Activated CD4-positive, alpha-beta T cell treated with anti-CD3 and anti-CD28 coated beads, Interleukin-2, amount 50 U/mL, for 4 hours (primary cell): ENCODE measurements around the gene NUTM1.

Experiments used
- DNase-seq, 2 experiments: peaks; one replicate each; pipeline ENCODE4 v3.0.0-alpha.2; 2020

NUTM1 gene, protein sequence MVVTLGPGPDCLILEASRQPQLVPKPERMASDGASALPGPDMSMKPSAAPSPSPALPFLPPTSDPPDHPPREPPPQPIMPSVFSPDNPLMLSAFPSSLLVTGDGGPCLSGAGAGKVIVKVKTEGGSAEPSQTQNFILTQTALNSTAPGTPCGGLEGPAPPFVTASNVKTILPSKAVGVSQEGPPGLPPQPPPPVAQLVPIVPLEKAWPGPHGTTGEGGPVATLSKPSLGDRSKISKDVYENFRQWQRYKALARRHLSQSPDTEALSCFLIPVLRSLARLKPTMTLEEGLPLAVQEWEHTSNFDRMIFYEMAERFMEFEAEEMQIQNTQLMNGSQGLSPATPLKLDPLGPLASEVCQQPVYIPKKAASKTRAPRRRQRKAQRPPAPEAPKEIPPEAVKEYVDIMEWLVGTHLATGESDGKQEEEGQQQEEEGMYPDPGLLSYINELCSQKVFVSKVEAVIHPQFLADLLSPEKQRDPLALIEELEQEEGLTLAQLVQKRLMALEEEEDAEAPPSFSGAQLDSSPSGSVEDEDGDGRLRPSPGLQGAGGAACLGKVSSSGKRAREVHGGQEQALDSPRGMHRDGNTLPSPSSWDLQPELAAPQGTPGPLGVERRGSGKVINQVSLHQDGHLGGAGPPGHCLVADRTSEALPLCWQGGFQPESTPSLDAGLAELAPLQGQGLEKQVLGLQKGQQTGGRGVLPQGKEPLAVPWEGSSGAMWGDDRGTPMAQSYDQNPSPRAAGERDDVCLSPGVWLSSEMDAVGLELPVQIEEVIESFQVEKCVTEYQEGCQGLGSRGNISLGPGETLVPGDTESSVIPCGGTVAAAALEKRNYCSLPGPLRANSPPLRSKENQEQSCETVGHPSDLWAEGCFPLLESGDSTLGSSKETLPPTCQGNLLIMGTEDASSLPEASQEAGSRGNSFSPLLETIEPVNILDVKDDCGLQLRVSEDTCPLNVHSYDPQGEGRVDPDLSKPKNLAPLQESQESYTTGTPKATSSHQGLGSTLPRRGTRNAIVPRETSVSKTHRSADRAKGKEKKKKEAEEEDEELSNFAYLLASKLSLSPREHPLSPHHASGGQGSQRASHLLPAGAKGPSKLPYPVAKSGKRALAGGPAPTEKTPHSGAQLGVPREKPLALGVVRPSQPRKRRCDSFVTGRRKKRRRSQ

DNA sequence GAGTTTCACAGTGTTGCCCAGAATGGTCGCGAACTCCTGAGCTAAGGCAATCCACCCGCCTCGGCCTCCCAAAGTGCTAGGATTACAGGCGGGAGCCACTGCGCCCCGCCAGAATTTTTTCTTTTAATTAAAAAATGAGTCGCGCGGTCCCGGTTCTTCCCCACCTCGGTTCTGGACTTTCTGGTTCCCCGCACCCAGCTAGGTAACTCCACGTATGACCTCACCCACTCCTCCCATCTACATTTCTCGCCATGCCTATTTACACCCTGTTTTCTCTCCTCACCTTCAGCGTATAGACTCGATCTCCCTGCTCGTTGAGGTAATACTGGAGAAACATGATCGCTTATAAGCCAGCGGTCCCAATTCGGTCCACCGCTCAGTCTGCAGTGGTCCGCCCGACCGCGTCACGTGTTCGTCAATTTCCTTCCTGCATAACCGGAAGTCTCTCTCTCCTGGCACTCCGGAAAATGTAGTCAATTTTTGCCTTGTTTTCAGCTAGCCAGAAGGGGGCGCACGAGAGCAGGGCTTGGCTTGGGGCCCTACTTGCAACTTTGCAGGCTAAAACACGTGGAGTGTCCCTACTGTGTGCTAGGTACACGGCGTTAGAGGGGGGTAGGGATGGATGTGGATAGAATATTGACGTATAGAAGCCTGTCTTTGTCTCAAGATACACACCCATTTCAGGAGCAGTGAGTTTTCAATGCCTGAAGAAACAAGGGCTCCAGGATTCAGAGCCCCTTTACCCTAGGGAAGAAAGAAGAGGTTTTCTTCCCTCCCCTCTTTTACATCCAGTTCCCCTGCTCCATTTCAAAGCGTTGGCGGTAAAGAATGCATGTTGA lies at the start of gene NUTM1, which contains the start of gene NOP10:
Gene NUTM1 (plus strand): TSS at position 579 of the 839 bp plus-strand sequence. CDS start 382 bp downstream, outside the sequence.
Gene NOP10 (minus strand): TSS at position 400 of the 839 bp plus-strand sequence. CDS start 63 bp downstream, at position 337.
- peak; percentile 91 to 93 for DNase-seq

DNA sequence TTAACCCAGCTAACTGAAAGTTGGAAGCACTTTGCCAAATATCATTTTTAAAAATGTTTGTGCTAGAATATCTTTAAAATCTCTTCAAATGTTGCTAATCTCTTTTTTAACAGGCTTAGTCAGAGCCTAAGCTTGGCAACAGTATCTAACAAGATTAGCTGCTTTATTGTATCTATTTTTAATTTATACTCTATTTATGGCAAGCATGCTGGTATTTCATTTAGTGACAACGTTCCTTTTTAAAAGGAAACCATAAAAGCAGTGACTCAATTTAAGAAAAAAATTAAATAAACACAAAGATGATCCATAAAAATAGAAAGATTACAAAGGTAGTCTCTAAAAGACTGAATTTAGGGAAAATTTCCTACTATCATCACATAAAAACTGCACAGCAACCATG lies 46.1 kb upstream of the NUTM1 start:
- no peak for DNase-seq

DNA sequence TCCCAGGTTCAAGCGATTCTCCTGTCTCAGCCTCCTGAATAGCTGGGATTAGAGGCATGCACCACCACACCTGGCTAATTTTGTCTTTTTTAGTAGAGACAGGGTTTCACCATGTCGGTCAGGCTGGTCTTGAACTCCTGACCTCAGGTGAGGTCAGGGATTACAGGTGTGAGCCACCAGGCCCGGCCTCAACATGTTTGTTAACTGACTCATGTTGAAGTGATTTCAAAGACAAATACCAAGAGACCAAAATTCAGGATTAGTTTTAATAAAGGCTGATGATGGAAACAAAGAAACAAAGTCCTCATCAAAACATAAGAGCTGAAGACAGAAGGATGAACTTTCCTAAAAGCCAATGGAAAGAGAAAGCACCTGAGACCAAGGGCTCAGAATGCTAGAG lies 42.1 kb upstream of the NUTM1 start:
- no peak for DNase-seq

GRCh38 chr15:34304613-34305012 lies 38.5 kb upstream of the NUTM1 start:
- no peak for DNase-seq

DNA sequence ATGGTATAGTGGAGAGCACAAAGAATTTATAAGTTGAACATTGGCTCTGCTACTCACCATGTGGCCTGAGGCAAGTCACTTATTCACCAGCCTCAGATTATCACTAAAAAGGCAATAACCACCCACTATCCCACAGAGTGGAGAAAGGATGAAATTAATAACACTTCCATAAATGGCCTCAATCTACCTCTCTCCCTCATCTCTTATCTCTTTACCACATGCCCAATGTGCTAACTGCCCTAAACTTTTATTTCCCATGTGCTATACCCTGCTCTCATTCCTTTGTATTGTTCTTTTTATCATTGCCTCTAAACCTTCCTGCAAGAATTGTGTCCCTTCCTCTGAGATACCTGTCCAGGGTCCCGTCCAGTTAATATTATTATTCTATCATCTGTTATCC lies 31.6 kb upstream of the NUTM1 start:
- DNase-seq = no peak

GRCh38 chr15:34314491-34315490 lies 28.3 kb upstream of the NUTM1 start:
- DNase-seq = no peak

DNA sequence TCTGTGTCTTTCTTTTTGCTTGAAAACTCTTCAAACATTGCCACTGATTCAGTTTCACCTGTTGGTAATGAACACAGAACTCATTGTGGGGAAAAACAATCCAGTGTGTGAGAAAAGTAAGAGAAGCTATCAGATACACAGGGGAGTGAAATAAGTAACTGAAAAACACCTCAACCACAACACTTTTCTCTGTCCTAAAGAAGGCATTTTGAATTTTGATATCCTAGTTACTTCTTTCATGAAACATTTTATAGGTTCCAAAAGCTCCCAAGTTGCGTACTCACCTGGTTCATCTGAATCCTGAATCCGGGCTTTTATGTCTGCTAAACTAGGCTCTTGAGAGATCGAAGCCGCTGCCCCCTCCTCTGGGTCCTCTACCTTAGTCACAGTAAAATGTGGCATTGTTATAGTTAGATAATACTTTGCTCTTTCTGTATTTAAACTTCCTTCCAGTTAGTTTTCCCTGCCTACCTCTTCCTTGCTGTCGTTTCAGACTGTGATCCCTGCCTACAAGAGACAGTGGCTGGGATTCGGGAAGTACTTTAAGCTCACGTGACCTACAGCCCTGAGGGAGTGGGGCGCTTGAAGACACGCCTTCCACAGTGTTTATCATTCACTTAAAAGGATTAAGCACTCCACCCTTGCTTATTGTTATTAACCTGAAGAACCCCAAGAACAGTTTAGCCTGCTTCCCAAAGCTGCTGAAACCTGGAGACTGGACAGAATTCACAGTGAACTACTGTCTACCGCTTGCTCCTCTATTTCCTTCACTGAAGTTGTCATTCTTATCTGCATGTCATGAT lies 24.6 kb upstream of the NUTM1 start:
- DNase-seq = no peak

GRCh38 chr15:34323217-34323616 lies 19.9 kb upstream of the NUTM1 start:
- no peak for DNase-seq

- DNase-seq = no peak
Observed at GRCh38 chr15:34324933-34325332, 18.2 kb upstream of the NUTM1 start.

GRCh38 chr15:34325368-34325767 lies 17.7 kb upstream of the NUTM1 start:
- DNase-seq = no peak

- DNase-seq = no peak
Observed at GRCh38 chr15:34327906-34328305, 15.2 kb upstream of the NUTM1 start.

DNA sequence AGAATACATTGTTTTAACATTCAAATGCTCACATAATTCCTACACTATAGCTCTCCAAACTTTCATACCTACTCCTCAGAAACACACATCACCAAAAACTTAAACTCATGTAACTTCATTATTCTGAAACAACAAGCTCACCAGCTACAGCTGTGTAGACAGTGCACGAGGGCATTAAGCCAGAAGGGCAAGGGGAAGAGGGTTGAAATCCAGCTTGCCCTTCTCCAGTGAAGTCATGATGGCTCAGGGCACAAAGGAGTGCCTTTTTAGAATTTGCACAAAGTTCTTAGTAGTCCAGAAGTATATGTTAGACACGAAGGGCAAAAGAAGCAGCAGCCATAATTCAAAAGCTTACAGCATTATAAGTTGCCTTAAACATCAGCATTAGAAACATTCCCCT lies 14.1 kb upstream of the NUTM1 start:
- DNase-seq = no peak

- no peak for DNase-seq
Observed at GRCh38 chr15:34330279-34330678, 12.8 kb upstream of the NUTM1 start.

- DNase-seq = no peak
Observed at GRCh38 chr15:34331809-34332208, 11.3 kb upstream of the NUTM1 start.

DNA sequence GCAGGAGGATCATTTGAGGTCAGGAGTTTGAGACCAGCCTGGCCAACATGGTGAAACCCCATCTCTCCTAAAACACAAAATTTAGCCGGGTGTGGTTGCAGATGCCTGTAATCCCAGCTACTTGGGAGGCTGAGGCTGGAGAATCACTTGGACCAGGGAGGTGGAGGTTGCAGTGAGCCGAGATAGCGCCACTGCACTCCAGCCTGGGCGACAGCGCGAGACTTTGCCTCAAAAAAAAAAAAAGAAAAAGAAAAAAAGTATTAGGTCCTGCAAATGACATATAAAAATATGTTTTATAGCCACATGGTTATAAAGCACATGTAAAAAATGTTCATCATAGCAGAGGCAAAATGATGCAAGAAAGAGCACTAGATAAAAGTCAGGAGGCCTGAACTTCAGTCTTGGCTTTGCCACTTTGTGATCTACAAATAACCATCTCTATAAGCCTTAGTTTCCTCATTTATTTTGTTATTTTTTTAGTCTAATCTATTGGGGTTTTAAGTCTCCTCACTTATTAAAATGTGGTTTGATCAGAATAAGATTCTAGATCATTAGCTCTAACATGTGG lies 10.5 kb upstream of the NUTM1 start:
- no peak for DNase-seq

DNA sequence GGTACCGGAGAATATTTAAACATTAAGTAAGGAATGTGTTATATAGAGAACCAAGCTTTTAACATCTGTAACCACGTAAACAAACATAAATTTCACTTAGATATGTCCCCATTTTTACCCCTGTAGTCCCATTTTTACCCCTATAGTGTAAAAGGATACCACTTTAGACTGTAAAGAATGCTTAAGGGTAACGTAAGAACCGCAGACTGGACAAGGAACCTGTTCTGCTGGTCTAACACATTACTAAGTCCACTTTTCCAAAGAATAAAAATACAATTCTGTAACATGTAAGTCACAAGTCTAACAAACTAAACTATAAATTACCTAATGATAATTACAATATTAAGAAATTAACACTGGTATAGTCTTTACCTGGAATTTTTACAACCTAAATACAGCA lies 8.4 kb upstream of the NUTM1 start:
- DNase-seq = no peak

GRCh38 chr15:34335176-34336032 lies 7.7 kb upstream of the NUTM1 start:
- no peak for DNase-seq

GRCh38 chr15:34336231-34336990 lies 6.7 kb upstream of the NUTM1 start:
- DNase-seq = no peak
